ENCODE results near the gene PSAP.

The PSAP gene

DNA sequence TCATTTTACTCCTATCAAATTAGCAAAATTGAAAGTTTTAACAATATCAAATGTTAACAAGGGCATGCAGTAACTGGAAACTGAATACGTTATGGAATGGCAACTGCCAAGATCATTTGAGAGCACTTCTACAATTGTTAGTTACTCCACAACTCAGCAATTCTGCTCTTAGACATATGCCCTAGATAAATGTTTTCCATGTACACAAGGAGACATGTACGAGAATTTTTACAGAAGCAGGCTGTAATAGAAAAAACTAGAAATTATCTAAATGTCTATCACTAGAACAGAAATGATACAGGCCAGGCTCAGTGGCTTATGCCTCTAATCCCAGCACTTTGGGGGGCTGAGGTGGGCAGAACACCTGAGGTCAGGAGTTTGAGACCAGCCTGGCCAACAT lies 7.0 kb downstream of the PSAP start:
- DNase-seq: no peak

DNA sequence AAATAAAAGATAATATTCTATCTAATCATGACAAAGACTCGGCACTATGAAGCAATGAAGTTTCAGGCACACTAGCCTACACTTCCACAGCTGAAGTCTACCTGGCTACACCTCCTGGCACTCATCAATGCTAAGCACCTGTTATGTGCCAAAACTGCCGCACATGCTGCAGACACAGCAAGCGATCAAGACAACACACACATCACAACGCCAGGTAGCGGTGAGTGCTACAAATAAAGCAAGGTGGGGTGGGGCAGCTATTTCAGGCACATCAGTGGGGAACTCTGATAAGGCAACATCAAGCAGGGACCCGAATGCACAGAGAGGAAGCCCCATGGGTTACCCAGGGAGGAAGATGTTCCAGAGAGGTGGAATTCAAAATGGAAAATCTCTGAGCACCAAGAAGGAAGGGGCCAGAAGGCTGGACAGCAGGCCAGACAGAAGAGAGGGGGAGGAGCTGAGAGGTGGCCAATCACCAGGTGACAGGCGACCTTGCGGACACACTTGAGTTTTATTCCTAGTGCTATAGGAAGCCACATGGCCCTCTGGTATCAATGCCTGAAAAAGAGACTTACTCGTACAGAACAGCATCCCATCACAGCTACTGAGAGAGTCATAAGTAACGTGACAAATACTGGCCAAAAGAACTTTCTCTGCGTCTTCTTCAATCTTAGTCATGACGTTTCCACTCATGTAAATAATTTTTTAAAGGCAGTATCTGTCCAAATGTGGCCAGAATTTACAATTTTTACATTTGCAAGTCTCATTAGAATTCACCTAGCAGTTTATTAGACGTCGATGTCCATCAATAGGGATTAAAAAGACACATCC lies 8.0 kb downstream of the PSAP start:
- DNase-seq: no peak

DNA sequence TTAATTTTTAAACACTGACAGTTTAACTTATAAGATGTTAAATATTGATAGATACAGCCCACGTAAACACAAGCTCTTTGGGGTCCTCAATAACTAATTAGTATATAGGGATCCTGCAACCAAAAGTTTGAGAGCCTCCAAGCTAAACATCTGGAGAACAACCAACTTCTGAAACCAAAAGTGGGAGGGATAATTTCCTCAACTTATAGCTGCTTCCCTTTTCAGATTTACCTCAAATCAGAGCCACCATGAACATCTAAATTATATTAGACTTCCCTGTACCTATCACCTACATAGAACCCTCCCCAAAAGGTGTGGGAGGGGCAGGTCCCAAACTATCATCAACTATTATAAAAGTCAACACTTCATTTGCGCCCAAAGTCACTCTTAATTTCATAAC lies 8.6 kb downstream of the PSAP start:
- no peak for DNase-seq

DNA sequence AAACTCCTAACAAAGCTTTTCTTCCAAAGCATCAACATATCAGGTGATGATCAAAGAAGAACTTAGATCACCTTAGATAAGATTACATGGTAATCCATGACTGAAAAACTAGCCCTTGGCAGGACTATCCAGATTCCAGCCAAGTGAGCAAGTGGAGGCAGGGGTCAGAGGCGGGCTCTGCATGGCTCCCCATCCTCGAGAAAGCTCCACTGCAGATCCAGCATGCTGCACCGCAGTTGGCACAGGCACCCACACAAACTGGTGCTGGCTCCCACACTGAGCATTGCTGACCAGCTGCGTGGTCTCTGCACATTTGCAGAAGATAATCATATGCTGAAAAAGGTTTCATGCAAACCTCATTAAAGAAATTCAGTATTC lies 10.1 kb downstream of the PSAP start:
- no peak for DNase-seq

DNA sequence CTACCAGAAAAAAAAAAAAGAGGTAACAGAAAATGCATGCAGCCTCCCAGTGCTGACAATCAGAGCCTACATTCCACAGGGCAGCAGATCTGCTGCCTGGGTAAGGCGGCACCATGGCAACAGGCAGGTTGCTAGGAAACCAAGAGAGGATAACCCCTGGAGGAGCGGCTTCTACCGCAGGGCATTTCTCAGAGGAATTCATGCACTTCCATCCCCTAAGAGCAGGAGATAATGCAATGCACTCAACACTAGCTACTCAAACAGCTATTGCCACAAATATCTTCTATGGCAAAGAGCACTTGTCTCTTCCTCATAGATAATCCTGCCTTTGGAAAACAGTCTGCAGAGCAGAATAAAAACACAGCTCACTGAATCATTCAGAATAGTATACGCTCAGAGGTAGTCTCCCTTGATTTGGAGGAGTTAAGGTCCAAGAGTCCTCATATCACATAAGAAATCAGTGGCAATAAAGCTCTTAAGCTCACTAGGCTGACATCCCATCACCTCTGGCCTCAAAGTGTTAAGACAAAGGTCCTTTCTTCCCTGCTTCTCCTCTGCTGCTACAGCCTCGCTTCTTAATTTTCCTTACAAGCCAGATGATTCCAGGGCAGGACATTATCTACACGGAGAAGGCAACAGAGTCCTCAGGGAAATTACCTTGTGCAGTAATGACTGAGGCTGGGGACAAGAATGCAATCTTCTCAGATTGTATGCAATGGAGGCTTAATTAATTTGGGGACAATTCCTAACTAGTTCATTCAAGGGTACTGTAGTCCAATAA lies 10.7 kb downstream of the PSAP start:
- DNase-seq: peak; percentile 98

DNA sequence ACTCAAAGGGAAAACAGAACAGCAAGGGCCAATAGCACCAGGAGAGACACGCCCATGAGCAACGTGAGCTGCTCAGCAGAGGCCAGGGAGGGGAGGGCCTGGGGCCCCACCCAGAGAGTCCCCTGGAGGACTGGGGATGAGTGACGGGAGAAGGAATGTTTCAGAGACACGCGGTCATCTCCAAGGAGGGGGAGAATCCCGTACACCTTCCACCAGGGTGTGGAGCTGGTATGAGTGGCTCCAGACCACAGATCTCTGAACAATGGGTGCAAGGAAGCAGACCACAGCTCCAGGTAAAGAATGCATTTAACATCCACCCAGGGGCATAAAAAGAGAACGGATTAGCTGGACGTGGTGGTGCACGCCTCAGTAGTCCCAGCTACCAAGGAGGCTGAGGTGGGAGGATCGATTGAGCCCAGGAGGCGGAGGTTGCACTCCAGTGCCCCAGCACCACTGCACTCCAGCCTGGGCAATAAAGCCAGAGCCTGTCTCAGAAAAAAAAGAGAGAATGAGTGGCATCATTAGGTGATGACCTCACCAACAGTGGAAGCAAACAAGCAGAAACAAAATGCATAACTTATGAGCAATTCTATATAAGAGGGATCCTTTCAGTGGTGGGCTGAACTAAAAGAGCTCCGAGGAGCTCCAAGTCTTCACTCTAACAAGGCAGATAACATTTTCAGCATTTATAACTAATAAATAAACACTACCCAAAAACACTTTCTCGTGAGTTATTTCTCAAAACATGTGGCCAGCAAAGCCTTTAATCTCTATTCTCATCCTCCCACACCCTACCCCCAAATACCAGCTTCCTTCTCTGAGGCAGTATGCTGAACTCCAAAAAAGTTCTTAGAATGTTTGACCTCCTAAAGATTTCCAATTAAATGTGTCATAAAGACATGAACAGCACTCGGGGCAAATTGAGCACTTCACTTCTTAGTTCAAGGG lies 12.5 kb downstream of the PSAP start:
- DNase-seq: peak; percentile 96

DNA sequence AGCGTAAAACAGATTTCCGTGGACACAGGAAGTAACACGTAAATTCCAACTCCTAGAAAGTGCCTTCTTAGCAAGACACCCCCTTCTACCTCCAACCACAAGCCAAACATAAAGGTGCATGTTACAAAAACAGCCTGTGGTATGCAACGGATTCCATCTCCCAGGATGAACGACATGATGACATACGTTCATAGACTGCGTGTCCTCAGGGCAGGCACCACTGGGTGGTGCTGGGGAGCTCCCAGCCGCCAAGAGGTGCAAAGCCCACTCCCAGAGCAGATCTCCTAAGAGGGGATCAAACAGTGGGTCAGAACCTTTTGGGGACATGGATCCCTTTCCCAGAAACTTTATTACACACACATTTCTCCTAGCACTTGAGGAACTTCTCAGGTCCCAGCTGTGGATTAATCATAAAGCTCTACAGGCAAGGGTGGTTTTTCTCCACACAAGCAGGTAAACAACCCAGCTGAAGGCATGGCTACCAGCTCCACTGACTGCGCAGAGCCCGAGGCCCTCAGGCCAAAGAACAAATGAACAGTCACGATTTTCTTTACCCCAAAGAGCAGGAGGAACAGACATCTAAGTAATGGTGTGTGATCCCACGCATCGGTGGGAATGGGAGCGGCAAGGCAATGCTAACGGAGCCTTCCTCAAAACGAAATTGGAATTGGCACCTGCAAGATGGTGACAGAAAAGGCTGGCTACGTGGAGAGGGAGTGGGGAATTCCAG lies 13.8 kb downstream of the PSAP start:
- peak; percentile 9 for DNase-seq

DNA sequence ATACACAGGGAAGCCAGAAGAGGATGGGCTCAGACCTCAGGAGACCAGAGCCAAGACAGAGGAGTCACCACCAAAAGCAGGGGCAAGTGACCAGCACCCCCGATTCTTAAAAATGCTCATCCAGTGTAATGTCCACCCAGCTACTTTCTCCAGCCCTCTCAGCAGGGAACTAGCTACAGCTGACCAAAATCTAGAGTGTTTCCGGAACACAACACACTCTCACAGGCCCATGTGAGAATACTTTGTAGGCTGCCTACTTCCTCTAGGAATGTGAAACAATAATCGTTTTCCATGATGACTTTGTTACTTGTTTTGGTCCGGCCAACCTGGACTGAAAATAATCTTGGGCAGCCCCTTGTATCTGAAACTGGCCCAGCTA lies 14.5 kb downstream of the PSAP start:
- DNase-seq: no peak

DNA sequence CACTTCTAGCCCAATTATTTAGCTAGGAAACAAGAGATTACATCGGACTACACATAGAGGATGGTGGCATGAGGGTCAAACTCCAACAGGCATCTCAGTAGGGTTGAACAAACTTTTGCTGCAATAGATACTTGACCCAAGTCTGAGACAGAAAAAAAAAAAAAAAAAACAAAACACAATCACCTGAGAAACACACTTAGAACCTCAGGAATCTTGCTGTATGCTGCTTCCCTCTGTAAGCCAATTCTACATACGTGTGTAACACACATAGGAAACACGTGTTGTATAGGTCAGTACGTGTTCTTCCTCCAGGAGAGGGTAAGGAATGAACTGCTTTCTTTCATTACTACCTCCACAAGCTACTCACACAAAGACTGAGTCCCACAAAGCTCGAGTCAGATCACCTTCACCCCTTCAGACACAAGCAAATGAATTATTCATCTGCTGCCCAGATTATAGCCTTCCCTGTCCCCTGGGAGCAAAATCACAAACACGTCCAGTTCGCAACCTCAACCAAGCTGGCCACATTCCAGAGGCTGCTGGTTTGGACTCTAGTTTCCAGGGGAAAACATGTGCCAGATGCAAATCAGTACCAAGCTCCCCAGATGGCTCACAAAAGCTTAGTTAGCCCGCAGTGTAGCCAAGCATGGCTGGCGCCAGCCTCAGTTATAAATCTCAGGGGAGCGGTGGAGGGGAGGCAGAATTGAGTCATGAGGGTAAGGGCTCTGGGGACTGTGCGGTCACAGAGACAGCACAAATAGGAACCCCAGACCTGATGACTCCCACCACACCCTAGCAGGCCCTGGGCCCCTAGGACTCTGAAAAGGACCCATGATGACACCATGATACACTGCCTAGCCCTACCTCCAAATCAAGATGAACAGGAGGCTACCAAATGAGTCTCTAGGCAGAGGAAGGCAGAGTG lies 15.1 kb downstream of the PSAP start:
- peak; percentile 90 for DNase-seq

DNA sequence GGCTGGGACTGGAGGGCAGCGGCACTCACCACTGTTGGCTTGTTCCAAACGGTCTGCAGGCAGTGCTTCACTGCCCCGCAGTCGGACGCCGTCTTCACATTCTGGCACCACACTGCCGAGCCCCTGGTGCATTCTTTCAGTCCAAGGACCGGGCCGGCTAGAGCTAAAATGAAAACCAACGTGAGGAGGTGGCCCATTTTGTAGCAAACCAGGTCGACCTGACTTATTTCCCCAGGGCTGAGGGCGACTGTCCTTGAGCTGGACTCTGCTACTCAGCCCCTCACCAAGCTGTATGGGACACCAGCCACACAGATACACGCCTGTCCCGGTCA lies 16.7 kb downstream of the PSAP start:
- DNase-seq: no peak

DNA sequence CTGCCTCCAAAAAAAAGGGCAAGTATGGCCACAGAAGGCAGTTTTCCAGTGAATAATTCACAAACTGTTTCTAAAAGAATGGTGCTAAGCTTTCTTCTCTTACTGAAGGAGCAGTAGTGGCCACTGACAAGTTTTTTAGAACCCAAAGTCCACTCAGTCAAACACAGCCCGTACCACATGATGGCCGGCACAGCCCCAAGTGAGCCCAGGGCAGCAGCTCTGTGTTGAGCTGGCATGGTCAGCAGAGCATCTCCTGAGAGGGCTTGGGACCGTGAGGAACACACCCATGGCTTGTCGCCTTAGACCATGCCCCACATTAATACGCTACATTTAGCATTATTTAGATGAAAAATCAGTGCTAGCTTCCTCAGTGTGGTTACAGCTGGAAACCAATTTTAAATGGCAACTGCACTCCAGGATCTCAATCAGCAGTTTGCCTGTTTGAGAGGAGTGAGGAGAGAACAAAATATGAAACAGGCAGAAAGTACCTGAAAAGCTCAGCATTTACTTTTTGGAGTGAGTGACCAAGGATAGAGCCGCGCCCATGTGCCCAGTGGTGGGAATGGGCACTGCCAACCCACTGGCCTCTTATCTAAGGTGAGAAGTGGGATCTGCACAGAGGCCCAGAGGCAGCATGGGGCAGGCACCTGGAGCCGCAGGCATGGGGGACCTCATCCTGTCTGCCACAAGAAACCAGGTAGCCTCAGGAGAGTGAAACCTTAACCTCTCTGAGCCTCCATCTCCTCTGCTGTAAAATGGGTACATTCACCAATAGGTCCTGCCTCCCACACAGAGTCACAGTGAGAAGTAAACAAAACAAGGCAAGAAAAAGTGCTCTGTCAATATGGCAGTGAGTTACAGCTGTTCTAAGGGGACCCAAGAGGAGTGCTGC lies 17.4 kb downstream of the PSAP start:
- DNase-seq: no peak

DNA sequence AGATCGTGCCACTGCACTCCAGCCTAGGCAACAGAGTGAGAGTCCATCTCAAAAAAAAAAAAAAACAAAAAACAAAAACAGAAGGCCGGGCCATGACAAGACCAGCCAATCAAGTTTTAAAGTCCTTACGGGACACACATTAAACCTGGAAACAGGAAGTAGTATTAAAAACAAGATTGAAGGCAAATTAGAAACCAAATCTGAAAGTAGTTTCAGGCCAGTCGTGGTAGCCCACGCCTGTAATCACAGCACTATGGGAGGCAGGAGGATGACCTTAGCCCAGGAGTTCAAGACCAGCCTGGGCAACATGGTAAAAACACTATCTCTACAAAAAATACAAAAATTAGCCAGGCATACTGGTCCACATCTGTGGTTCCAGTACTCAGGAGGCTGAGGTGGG lies 18.1 kb downstream of the PSAP start:
- no peak for DNase-seq

DNA sequence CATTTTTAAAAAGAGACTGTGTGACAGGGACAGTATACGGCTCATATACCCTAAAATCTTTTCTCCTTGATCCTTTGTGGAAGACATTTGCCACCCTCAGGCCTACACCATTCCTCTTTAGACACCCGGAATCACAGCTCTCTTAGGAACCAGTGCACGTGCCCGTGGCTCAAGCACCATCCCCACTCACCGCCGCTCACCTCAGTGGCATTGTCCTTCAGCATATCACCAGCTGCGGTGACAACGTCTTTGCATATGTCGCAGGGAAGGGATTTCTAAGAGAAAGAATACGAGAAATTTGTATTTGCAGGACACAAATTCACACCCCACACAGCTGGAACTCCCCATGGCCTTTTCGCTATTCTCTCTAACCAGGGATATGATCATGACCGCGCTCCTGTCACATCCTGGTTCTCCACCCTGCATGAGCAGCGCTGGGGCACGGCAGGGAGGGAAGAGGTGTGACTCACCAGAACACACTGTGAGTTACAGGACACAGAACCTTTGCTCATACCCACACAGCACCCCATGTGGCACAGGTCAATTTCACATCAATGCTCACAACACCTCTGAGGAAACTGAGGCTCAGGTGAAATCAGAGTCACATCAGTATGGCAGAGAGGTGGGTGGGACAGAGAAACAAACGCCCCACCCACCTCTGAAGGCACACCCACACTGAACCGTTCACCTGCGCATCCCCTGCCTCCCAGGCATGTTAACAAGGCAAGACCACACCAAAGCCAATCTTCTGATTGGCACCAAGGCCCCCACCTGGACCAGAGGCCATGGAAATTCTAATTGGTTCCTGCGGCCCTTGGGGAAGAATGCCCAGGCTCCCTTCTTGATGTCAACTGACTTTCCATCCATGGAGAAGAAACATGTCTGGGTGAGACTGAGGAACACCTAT lies 19.2 kb downstream of the PSAP start:
- DNase-seq: peak; percentile 27

DNA sequence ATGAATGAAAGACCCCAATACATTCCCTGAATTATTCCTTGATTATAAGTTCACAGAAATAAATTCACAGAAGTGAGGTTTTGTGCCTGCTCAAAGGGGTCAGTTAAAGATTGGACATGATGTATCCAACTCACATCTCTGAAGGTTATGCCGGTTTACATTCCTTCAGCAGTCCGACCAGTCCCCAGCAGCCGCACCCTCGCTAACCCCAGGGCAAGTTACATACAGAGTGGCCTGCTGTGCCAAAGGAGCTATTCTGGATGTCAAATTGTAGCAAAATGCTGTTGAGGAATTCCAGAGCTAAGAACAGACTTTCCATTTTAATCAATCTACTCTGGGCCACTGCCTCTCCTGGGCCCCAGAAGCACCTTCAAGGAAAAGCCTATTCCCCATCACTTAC lies 20.3 kb downstream of the PSAP start:
- DNase-seq: no peak

DNA sequence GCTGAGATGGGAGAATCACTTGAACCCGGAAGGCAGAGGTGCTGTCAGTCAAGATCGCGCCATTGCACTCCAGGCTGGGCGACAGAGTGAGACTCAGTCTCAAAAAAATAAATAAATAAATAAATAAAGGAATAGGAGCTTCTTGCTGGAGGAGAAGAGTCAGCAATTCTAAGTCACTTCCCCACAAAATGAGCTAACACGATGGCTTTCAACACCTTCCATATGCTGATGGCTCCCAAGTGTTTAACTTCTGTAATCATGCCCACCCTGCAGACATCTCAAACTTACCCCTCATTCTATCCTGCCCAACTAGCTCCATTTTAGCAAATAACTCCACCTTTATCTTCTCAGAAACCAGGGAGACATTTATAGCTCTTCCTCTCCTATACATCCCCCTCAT lies 21.2 kb downstream of the PSAP start:
- no peak for DNase-seq

DNA sequence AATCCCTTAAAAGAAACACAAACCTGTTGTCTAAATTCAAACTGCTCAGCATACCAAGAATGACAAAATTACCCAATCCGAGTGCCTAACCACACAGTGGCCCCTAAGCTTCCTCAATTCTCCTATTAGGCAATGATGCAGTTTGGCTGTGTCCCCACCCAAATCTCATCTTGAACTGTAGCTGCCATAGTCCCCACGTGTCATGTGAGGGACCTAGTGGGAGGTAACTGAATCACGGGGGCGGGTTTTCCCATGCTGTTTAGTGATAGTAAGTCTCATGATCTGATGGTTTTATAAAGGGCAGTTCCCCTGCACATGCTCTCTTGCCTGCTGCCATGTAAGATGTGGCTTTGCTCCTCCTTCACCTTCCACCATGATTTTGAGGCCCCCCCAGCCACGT lies 21.9 kb downstream of the PSAP start:
- DNase-seq: no peak

DNA sequence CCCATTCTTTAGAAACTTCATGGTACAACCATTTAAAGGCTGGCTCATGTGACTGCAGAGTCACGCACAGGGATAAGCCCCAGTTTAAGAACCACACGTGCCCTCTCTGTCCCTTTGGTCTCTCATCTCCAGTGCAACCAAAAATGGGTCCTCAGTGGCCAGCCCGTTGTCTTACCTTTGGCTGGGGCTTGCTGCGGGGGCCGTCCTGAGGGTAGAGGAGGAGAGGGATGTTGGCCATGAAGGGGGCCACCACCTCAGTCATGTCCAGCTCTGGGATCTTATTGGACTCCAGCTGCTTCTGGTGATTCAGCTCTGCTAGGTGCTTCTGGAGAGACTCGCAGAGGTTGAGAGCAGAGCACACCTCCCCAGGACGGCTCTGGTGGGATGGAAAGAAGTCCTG lies 22.3 kb downstream of the PSAP start:
- DNase-seq: no peak

DNA sequence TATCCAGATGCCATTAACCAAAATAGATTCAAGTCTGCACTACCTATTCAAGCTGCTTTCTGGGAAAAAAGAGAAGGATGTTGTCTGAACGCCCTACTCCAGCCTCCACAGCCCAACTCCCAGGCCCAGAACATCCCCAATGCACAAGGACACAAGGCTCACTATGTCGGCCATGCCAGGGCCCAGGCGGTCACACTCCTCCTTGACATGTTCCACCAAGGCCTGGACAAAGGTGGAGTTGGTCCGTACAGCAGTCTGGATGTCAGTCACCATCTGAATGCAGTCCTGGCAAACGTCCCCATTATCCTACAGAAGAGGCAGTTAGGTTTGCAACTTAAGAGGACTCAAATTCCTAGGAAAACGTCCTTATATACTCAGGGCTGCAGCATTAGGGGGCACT lies 23.2 kb downstream of the PSAP start:
- DNase-seq: no peak

DNA sequence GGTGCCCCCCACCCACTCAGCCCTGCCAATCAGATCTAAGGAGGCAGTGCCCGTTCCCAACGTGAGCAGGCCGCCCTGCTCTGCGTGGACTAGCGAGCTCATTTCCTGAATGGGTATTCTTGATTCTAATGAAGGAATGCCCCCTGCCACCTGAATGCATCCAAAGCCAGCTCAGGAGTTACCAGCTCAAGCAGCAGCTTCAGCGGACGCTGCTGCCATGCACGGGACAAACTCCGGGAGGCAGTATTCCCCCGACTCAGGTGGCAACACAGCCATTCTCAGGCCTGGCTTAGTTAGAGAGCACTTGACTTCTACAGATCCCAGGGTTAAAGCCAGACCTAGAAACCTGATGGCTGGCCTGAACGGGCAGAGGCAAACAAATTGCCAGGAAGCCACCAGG lies 25.8 kb downstream of the PSAP start:
- DNase-seq: no peak

DNA sequence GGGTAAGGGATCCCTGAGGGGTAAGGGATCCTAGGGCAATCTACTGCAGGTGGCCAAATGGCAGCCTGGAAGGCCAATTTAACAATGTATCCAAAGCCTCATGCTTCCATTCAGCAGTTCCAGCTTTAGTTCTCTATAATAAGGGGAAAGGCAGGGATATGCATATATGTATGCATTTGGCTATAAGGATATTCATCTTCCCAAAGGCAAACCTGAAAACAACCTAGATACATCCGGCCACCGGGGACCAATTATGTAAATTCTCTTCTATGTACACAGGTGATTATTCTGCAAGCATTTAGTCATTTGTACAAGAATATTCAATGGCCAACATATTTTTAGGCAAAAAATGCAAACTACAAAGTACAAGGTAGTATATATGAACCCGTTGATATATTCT lies 26.7 kb downstream of the PSAP start:
- no peak for DNase-seq
